Amniotic stem cell (primary cell): ENCODE data around the gene PCSK5.
"Not testable (repeated sequence)": the region's sequence is repeated elsewhere in the genome, so short reads cannot be mapped to it uniquely, and the experiment has no call there.

Experiments used
- DNase-seq: peaks from one replicate; lab custom pipeline; 2025; lab: John Stamatoyannopoulos, UW

Gene PCSK5

GRCh38 chr9:76313771-76314170 is 423.3 kb downstream of the PCSK5 start:
- DNase-seq, result no peak

- DNase-seq, result no peak
Observed at GRCh38 chr9:76314321-76314720, 423.8 kb downstream of the PCSK5 start.

GRCh38 chr9:76316069-76316468 is 425.6 kb downstream of the PCSK5 start:
- no peak for DNase-seq

- not testable (repeated sequence) for DNase-seq
Observed at GRCh38 chr9:76319466-76319865, 429.0 kb downstream of the PCSK5 start.

GRCh38 chr9:76321195-76321828 is 430.8 kb downstream of the PCSK5 start:
- DNase-seq, result peak; percentile 72

- no peak for DNase-seq
Observed at GRCh38 chr9:76322810-76323209, 432.3 kb downstream of the PCSK5 start.

- no peak for DNase-seq
Observed at GRCh38 chr9:76323490-76323889, 433.0 kb downstream of the PCSK5 start.

GRCh38 chr9:76324030-76324429 is 433.6 kb downstream of the PCSK5 start:
- DNase-seq, result not testable (repeated sequence)

- no peak for DNase-seq
Observed at GRCh38 chr9:76330034-76330433, 439.6 kb downstream of the PCSK5 start.

- DNase-seq, result no peak
Observed at GRCh38 chr9:76333388-76333787, 442.9 kb downstream of the PCSK5 start.

- no peak for DNase-seq
Observed at GRCh38 chr9:76333964-76334363, 443.5 kb downstream of the PCSK5 start.

GRCh38 chr9:76336027-76336426 is 445.6 kb downstream of the PCSK5 start:
- no peak for DNase-seq

- no peak for DNase-seq
Observed at GRCh38 chr9:76338418-76338817, 447.9 kb downstream of the PCSK5 start.

- DNase-seq, result no peak
Observed at GRCh38 chr9:76341616-76342015, 451.1 kb downstream of the PCSK5 start.

- no peak for DNase-seq
Observed at GRCh38 chr9:76342201-76342600, 451.7 kb downstream of the PCSK5 start.

GRCh38 chr9:76342858-76343257 is 452.4 kb downstream of the PCSK5 start:
- no peak for DNase-seq

GRCh38 chr9:76349865-76350264 is 459.4 kb downstream of the PCSK5 start:
- no peak for DNase-seq

GRCh38 chr9:76351006-76351405 is 460.5 kb downstream of the PCSK5 start:
- no peak for DNase-seq

GRCh38 chr9:76352026-76352620 is 461.6 kb downstream of the PCSK5 start:
- DNase-seq, result no peak

- no peak for DNase-seq
Observed at GRCh38 chr9:76353280-76353679, 462.8 kb downstream of the PCSK5 start.

- no peak for DNase-seq
Observed at GRCh38 chr9:76354221-76354620, 463.7 kb downstream of the PCSK5 start.

GRCh38 chr9:76355886-76356285 is 465.4 kb downstream of the PCSK5 start:
- no peak for DNase-seq

- DNase-seq, result no peak
Observed at GRCh38 chr9:76357555-76357954, 467.1 kb downstream of the PCSK5 start.

GRCh38 chr9:76358628-76359280 is 468.3 kb downstream of the PCSK5 start:
- no peak for DNase-seq
